Natural killer cell treated with Interleukin-12 subunit alpha and Interleukin-12 subunit beta and Interleukin-15 and Interleukin-18, amount 100 ng/mL, for 72 hours (primary cell): Measurements from ENCODE around the gene TRIB2. TPM values are rescaled to one million over a fixed set of nuclear protein-coding genes. Genes with fewer than 3 reads are reported as not detected.

ENCODE experiments used
- ATAC-seq, 2 donors: fragments of 150-1000 bp; cut with Tn5 transposase in 1 of 2; sonication (Bioruptor Pico), chemical (Tn5 transposase) in 1 of 2; 2 replicates each; pipeline ENCODE4 v1.10.0; 2021
- DNase-seq: peaks from one replicate; pipeline ENCODE4 v3.0.0; 2022; ENCODE audit warnings: low spot score
- H3K27ac Mint-ChIP-seq, 2 donors: 1 replicate in 1 of 2; 2 replicates in 1 of 2; pipeline ENCODE4 v1.8.0; 2022; ENCODE audit warnings: mixed read lengths in 2 of 2, mild to moderate bottlenecking in 1 of 2, moderate library complexity in 1 of 2
- H3K27me3 Mint-ChIP-seq, 2 donors: 1 replicate in 1 of 2; 2 replicates in 1 of 2; pipeline ENCODE4 v1.8.0; 2022; ENCODE audit warnings: mixed read lengths in 2 of 2
- H3K36me3 Mint-ChIP-seq: one replicate; pipeline ENCODE4 v1.8.0; 2022; ENCODE audit warnings: mixed read lengths
- H3K4me1 Mint-ChIP-seq, 2 donors: 1 replicate in 1 of 2; 2 replicates in 1 of 2; pipeline ENCODE4 v1.8.0; 2022; ENCODE audit warnings: low read depth in 2 of 2, mixed read lengths in 2 of 2, mild to moderate bottlenecking in 1 of 2
- H3K4me3 Mint-ChIP-seq: one replicate; pipeline ENCODE4 v1.8.0; 2022; ENCODE audit warnings: mixed read lengths
- H3K9me3 Mint-ChIP-seq: 2 replicates; pipeline ENCODE4 v1.8.0; 2022; ENCODE audit warnings: mixed read lengths
- total RNA-seq, 2 donors: library from RNA; stranded (reverse); gene quantifications; one replicate each; pipeline ENCODE4 v1.2.3, GENCODE V29; 2022

The TRIB2 gene
- total RNA-seq, 2 donors from 2014 or later: 8.7 to 12.3 TPM

DNA sequence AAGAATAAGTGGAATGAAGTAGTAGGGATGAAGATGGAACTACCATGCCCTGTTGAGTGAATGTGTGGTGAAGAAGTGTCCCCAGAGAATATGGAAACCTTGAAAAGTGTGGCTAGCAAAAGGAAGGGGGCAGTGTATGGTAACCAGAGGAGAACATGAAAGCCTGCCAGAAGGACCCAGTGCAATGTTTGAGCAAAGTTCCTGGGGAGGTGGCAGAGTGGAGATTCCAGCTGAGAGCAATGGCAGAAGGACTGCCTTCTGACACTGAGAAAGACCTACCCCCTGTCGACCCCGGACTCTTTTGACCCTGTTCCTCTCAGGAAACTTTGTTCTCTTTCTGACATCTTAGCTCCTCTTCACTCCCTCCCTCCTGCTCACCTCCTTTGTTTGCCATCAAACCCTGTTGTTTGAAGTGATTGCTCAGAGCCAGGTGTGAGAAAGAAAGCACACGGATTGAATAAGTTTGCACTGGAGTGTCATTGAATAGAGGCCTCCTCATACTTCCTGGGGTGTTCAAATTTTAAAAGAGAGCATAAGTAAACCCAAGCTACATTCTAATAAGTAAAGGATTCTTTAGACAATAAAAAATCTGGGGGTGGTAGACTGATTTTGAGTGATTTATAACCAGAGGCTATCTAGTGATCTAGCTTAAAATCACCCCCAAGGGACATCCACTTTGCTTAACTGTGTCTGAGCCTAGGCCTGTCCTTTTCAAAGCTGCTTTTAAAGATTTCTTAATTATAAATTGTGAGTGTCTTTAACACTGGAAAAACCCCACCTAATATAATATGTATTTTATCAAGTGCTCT lies 57.1 kb downstream of the TRIB2 start:
- Mint-ChIP-seq H3K4me1 (no peaks in the 10 kb centered on the region), H3K36me3 (no peaks in the 10 kb centered on the region), H3K27ac (no peak overlapping the region), H3K27me3 (peaks cover 20 to 23% of the 10 kb centered on the region in 2 donors), H3K4me3 (no peak overlapping the region), H3K9me3 (peaks cover 4% of the 10 kb centered on the region)
- no peak for ATAC-seq
- DNase-seq: no peak

DNA sequence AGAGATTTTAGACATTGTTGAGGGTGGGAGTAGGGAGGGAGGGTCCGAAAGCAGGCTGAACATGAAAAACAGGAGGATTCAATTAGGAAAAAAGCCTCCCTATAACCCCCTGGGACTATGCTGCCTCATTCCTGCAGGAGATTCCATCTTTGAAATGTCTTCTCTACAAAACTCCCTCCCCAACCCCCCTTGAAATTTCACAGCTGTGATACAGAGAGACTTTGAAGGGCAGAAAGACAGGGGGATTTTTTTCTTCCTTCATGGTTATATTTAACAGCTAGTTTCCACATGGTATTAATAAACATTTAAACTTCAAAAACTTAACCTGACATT lies 57.6 kb downstream of the TRIB2 start:
- ATAC-seq: no peak
- peaks cover 17 to 18% of the 10 kb centered on the region in 2 donors for H3K27me3 Mint-ChIP-seq
- peaks cover 4% of the 10 kb centered on the region for H3K9me3 Mint-ChIP-seq

GRCh38 chr2:12776521-12776961 lies 59.8 kb downstream of the TRIB2 start:
- Mint-ChIP-seq H3K36me3 (no peaks in the 10 kb centered on the region), H3K27ac (no peak overlapping the region), H3K27me3 (peaks cover 0 to 4% of the 10 kb centered on the region in 2 donors), H3K4me1 (peaks cover 7 to 11% of the 10 kb centered on the region in 2 donors), H3K9me3 (peaks cover 4% of the 10 kb centered on the region), H3K4me3 (no peak overlapping the region)
- DNase-seq (no peak), ATAC-seq (no peak)

More for the DNA sequence above, 57.6 kb downstream of the TRIB2 start:
- DNase-seq: no peak
- Mint-ChIP-seq H3K4me1 (peaks cover under 1 to 2% of the 10 kb centered on the region in 2 donors), H3K4me3 (no peak overlapping the region), H3K36me3 (no peaks in the 10 kb centered on the region), H3K27ac (no peak overlapping the region)

DNA sequence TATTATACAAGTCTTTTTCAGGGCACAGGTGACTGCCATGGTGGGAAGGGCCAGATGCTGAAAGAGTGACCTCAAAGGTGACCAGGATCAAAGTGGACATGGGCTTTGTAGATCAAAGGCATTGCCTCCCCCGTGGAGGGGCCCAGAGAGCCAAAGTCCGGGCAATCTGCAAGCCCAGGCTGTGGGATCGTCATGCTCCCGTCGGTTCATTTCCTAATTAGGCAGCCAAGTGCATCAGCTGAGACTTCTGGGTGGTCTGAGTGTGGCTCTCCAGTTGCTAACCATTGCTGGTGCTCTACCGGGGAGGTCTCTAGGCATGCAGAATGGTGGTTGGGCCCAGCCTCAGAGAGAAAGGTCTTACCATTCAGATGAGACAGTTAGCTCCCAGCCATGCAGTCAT lies 61.6 kb downstream of the TRIB2 start:
- no peak for ATAC-seq

DNA sequence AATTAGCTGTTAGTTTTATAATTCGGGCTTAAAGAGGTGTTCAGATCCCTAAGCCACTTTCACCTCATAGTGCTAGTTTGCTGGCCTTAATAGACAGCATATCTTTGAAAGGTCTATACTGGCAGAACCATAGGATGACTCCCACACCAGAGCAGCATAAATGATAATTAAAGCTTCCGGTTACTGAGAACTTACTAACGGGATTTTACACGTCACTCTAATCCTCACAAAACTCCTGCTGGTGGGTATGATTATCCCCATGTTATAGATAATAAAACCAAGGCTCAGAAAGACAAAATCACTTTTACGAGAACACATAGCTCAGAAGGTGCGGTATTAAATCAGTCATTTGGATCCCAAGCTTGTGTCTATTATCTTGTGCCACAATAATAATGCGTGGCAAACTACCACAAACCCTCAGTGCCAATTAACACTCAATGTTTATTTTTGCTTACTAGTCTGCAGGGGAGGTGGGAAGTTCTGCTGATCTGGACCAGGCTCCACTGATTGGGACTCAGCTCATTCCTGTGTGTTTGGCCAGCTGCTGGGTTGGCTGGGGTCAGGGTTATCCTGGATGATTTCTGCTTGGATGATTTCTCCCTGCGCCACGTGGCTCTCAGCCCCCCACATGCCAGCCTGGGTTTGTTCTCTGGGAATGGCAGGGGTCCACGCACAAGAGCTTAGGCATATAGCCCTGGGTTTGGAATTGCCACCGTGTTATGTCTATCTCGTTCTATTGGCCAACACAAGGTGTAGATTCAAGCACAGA lies 62.3 kb downstream of the TRIB2 start:
- no peak overlapping the region for H3K27ac Mint-ChIP-seq
- H3K4me3 Mint-ChIP-seq: no peak overlapping the region
- H3K27me3 Mint-ChIP-seq: peaks cover 0 to 7% of the 10 kb centered on the region in 2 donors
- ATAC-seq: no peak
- DNase-seq: no peak
- H3K36me3 Mint-ChIP-seq: no peaks in the 10 kb centered on the region
- peaks cover 7 to 11% of the 10 kb centered on the region in 2 donors for H3K4me1 Mint-ChIP-seq
- peaks cover 4% of the 10 kb centered on the region for H3K9me3 Mint-ChIP-seq

More for the DNA sequence above, 61.6 kb downstream of the TRIB2 start:
- Mint-ChIP-seq H3K9me3 (peaks cover 4% of the 10 kb centered on the region), H3K27ac (no peak overlapping the region), H3K4me1 (peaks cover 7 to 11% of the 10 kb centered on the region in 2 donors), H3K27me3 (peaks cover 0 to 7% of the 10 kb centered on the region in 2 donors), H3K36me3 (no peaks in the 10 kb centered on the region), H3K4me3 (no peak overlapping the region)
- no peak for DNase-seq

DNA sequence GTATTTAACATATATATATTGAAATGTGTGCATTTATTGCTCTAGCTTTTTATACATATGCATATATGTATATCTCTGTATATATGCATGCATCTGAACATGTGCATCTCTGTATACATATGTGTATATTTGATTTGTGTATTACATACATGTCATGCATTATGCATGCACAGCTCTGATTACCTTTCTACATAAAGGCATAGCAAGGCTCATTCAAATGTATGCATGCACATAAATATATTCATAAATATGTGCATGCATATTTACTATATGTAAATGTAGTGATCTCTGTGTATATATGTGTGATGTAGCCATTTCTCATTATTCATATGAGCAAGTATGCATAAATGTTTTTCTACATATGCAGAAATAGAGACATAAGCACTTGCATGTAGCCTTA lies 64.6 kb downstream of the TRIB2 start:
- Mint-ChIP-seq H3K27me3 (peaks cover 0 to 4% of the 10 kb centered on the region in 2 donors), H3K27ac (no peak overlapping the region), H3K4me1 (peaks cover 7 to 11% of the 10 kb centered on the region in 2 donors), H3K36me3 (peaks cover 2% of the 10 kb centered on the region), H3K9me3 (no peaks in the 10 kb centered on the region), H3K4me3 (no peak overlapping the region)
- DNase-seq (no peak), ATAC-seq (no peak)

- Mint-ChIP-seq H3K36me3 (peaks cover 12% of the 10 kb centered on the region), H3K9me3 (no peaks in the 10 kb centered on the region), H3K27ac (no peak overlapping the region), H3K27me3 (peaks cover 0 to 10% of the 10 kb centered on the region in 2 donors), H3K4me1 (no peaks in the 10 kb centered on the region), H3K4me3 (no peak overlapping the region)
- DNase-seq (no peak), ATAC-seq (no peak)
These were observed 71.4 kb downstream of the TRIB2 start for GRCh38 chr2:12787891-12788801.

GRCh38 chr2:12791906-12792305 lies 75.2 kb downstream of the TRIB2 start:
- peaks cover 0 to 8% of the 10 kb centered on the region in 2 donors for H3K27me3 Mint-ChIP-seq
- H3K36me3 Mint-ChIP-seq: peaks cover 5% of the 10 kb centered on the region
- ATAC-seq (no peak), DNase-seq (no peak)
- no peak overlapping the region for H3K27ac Mint-ChIP-seq
- H3K9me3 Mint-ChIP-seq: no peaks in the 10 kb centered on the region
- no peaks in the 10 kb centered on the region for H3K4me1 Mint-ChIP-seq
- no peak overlapping the region for H3K4me3 Mint-ChIP-seq
